HG02981 (cell line): ENCODE results near the gene COL4A6.
"Not testable (repeated sequence)": the region's sequence is repeated elsewhere in the genome, so short reads cannot be mapped to it uniquely, and the experiment has no call there.

Experiments
- ATAC-seq: cut with Tn5 transposase; IDR thresholded peaks from one replicate; pipeline ENCODE4 v1.9.1; 2021; ENCODE audit warnings: mild to moderate bottlenecking, moderate library complexity; ENCODE audit not compliant: unreplicated experiment

COL4A6 gene

GRCh38 chrX:108438110-108438623, at the start of gene COL4A6:
Gene COL4A6 (minus strand): TSS chrX:108438422. CDS start chrX:108438196, 226 bp downstream.
- ATAC-seq = no peak

- no peak for ATAC-seq
Measured at GRCh38 chrX:108485960-108486359, 47.7 kb upstream of the COL4A6 start.

GRCh38 chrX:108484251-108484650, 46.0 kb upstream of the COL4A6 start:
- no peak for ATAC-seq

- not testable (repeated sequence) for ATAC-seq
Measured at GRCh38 chrX:108481528-108481927, 43.3 kb upstream of the COL4A6 start.

- ATAC-seq = no peak
Measured at GRCh38 chrX:108473979-108474378, 35.8 kb upstream of the COL4A6 start.

- ATAC-seq = no peak
Measured at GRCh38 chrX:108468486-108468885, 30.3 kb upstream of the COL4A6 start.

- ATAC-seq = no peak
Measured at GRCh38 chrX:108464604-108465003, 26.4 kb upstream of the COL4A6 start.

GRCh38 chrX:108456971-108457477, 18.8 kb upstream of the COL4A6 start:
- no peak for ATAC-seq

GRCh38 chrX:108453841-108454240, 15.6 kb upstream of the COL4A6 start:
- ATAC-seq = no peak

- no peak for ATAC-seq
Measured at GRCh38 chrX:108447303-108447702, 9.1 kb upstream of the COL4A6 start.

- no peak for ATAC-seq
Measured at GRCh38 chrX:108442901-108443464, 4.8 kb upstream of the COL4A6 start.

GRCh38 chrX:108439961-108440696, 1.9 kb upstream of the COL4A6 start:
- ATAC-seq = no peak

GRCh38 chrX:108439426-108439942, 1.3 kb upstream of the COL4A6 start, which contains the start of gene COL4A5:
Gene COL4A5 (plus strand): TSS chrX:108439838. CDS start chrX:108440126, 288 bp downstream.
- no peak for ATAC-seq

- no peak for ATAC-seq
Measured at GRCh38 chrX:108437349-108438109, 693 bp downstream of the COL4A6 start.

- no peak for ATAC-seq
Measured at GRCh38 chrX:108435261-108435660, 3.0 kb downstream of the COL4A6 start.

- ATAC-seq = no peak
Measured at GRCh38 chrX:108426262-108426661, 12.0 kb downstream of the COL4A6 start.

GRCh38 chrX:108420481-108420880, 17.7 kb downstream of the COL4A6 start:
- no peak for ATAC-seq

- no peak for ATAC-seq
Measured at GRCh38 chrX:108419401-108419800, 18.8 kb downstream of the COL4A6 start.

- ATAC-seq = no peak
Measured at GRCh38 chrX:108417257-108417656, 21.0 kb downstream of the COL4A6 start.

GRCh38 chrX:108415891-108416290, 22.3 kb downstream of the COL4A6 start:
- ATAC-seq = no peak

GRCh38 chrX:108415146-108415545, 23.1 kb downstream of the COL4A6 start:
- ATAC-seq = no peak
